ENCODE results near the gene FOXO3.
"Not testable (repeated sequence)": the region's sequence is repeated elsewhere in the genome, so short reads cannot be mapped to it uniquely, and the experiment has no call there.

Gene FOXO3

GRCh38 chr6:108556250-108556649, 4.5 kb upstream of the FOXO3 start:
- no peak for DNase-seq

GRCh38 chr6:108556866-108557493, 3.7 kb upstream of the FOXO3 start:
- no peak for DNase-seq

- peak; percentile 63 for DNase-seq
Measured at GRCh38 chr6:108557494-108558371, 3.0 kb upstream of the FOXO3 start.

DNA sequence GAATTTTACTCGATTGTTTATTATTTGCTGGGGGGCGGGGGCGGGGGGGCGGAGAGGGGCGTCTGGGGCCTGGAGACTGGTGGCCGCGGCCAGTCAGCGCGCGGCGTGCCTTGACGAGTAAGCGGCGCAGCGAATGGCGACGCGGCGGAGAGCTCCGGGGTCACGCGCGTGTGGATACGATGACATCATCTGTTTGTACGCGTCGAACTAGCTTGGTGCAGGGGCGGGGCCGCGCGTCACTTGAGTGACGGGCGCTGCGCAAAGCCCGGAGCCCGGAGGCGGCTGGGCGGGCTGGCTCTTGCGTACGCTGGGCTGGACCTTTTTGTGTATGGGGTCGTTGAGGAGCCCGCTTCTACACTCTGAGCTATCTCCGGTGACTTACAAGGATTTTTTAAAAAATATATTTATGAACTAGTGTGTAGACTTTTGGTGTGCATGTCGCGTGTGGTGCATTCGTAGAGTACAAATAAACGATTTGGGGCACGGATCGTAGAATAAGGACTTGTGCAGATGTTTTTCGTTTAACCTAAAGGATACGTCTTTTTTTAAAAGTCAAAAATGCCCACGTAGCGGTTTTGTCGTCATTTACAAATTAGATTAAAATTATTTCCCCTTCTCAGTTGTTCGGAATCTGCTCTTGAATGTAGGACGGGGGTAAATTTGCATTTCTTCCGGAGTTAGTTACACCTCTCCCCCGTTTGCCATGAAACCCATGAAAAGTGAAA, 2.2 kb upstream of the FOXO3 start:
- DNase-seq = peak; percentile 96

GRCh38 chr6:108559097-108559883, 1.4 kb upstream of the FOXO3 start:
- DNase-seq = peak; percentile 85

DNA sequence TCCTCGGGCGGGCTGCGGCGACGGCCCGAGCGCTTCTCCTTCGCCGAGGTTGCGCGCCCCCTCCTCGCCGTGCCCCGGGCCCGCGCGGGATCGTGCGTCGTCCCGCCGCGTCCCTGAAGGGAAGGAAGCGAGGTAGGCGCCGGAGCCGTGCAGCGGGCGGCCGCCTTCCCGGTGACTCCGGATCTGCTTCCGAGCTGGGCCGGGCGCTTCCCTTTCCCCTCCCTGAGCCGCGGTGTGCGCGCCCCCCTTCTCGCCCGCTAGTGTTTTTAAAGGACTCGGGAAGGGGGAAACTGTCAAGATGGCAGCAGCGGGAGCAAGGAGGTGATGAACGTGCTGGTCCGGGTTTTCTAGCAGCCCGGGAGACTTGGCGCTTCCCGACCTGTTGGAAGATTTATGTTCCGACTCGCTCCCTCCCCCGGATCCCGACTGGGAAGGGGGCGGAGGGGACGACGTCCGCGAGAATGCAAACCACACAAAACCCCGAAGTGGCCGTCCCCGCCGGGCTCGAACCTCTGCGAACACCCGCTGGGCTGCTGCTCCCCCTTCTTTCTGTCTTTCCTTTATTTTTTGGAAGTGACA, 744 bp upstream of the FOXO3 start:
- DNase-seq = no peak

GRCh38 chr6:108561309-108561647, 561 bp downstream of the FOXO3 start:
- DNase-seq = not testable (repeated sequence)

GRCh38 chr6:108561742-108562502, 1.2 kb downstream of the FOXO3 start:
- DNase-seq = no peak

GRCh38 chr6:108562503-108562993, 1.8 kb downstream of the FOXO3 start:
- no peak for DNase-seq

DNA sequence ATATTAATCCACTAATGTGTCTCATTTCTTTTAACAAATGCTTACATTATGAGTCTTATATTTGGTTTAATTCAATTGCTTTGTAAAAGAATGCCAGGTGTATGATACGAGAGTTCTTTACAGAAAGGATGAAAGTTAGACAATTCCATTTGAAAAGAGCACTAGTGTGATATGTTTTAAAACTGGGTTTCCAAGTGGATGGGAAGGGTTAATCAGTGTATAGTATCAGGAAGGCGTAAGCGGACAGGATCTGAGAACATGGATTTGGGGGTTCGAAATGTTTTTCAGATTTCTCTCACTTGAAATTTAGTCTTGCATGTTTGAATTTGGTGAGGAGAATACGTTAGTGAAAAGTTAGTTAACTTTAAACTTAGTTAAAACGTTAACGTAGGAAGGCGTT, 2.6 kb downstream of the FOXO3 start:
- DNase-seq = no peak

- DNase-seq = peak; percentile 77
Measured at GRCh38 chr6:108564178-108564577, 3.5 kb downstream of the FOXO3 start.

GRCh38 chr6:108565091-108565766, 4.5 kb downstream of the FOXO3 start:
- DNase-seq = peak; percentile 56

DNA sequence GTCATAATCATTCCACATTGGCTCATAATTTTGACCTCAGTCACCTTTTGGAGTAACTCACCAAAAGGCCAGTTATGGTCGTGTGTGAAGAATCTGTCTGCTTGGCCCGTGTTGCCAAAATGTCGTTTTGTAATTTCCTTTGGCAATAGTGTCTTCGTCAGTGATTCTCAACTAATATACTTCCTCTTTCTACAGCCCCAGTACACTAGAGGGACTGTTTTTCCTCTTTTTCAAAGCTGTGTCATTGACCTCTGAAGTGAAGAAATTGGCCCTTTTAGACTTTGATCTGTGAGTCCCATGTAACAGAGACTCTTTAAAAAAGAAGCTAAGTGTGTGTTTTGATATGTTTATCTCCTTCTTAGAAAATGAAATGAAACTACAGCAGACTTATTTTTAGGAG, 5.2 kb downstream of the FOXO3 start:
- no peak for DNase-seq

GRCh38 chr6:108566406-108566805, 5.7 kb downstream of the FOXO3 start:
- no peak for DNase-seq

DNA sequence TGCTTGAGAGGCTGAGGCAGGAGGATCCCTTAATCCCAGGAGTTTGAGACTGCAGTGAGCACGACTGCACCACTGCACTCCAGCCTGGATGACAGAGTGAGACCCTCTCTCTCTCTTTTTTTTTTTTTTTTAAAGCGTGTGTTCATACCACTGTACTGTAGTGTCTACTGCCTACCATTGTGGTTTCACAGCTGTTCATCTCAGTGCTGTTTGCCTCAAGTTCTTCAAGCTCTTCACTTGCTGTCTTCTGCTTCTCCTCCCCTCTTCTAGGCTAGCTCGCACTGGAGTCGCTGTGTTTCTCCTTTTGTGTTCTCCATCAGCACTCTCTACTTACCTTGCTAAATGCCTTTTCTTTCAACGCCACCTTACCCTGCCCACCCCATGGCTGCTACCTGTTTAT, 7.4 kb downstream of the FOXO3 start:
- DNase-seq = no peak

- DNase-seq = no peak
Measured at GRCh38 chr6:108568551-108569305, 8.0 kb downstream of the FOXO3 start.

DNA sequence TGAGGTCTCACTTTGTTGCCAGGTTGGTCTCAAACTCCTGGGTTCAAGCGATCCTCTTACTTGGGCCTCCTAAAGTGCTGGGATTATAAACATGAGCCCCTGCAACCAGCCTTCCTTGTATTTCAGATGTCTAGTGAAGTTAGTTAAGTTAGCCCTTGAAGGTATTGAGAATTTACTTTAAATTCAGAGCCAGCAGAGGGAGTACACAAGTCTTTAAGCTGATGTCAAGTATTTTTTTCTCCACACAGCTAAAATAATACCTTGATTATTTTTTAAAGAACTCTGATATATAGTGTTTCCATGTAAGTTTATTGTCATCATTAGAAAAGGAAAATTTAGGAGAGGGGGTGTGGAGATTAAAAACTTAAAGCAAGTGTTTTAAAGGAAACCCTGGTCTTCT, 9.8 kb downstream of the FOXO3 start:
- DNase-seq = no peak

DNA sequence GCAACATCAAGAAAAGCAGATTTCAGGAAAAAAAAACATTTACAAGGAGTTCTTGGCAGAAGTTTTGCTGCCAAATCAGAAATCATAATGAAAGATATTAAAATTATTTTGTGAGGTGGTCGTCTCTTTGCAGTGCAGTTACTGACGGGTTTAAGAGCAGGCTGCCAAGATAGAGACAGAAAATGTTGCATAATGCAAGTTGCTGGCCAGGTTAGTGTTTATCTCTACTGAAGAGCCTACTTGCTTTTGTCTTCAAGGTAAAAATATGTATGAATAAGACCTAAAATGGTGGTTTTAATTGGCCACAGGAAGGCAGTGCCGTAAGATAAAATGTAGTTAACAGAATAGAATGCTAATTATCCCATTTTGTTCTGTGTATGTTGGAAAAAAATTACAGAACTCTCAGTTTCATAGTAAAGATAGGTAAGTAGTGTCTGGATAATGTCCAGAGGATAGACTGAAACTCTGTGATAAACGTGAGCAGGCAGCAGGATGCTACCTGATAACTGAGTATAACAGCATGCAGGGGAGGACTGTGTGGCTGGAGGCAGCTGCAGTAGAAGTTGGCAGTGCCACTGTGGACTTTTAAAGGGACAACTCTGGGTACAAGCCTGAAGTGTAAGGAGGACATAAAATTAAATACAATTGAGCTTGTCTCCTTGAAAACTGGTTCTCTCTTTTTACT, 13.9 kb downstream of the FOXO3 start:
- DNase-seq = no peak

GRCh38 chr6:108575905-108576494, 15.3 kb downstream of the FOXO3 start:
- no peak for DNase-seq

Data from activated CD4-positive, alpha-beta T cell treated with anti-CD3 and anti-CD28 coated beads, Interleukin-10, Interleukin-2, amounts not matched to agents 100 ng/mL and 50 ng/mL, durations not matched to agents 16 hours and 8 hours (primary cell).